LHCN-M2 (cell line): ENCODE data around the gene MCAT. TPM values are rescaled to one million over a fixed set of nuclear protein-coding genes. Genes with fewer than 3 reads are reported as not detected.
"Not testable (repeated sequence)": the region's sequence is repeated elsewhere in the genome, so short reads cannot be mapped to it uniquely, and the experiment has no call there.

ENCODE experiments used
- DNase-seq: peaks from one replicate; pipeline ENCODE4 v3.0.0-alpha.2; 2012; ENCODE audit warnings: low read depth
- total RNA-seq: library from RNA; depleted of rRNA; stranded (reverse); fragments of >200 nt; gene quantifications from 2 replicates; pipeline ENCODE4 v1.2.3, GENCODE V29; 2014

Gene MCAT
- total RNA-seq, 1 experiment from 2014 or later, result 21.1 TPM

- DNase-seq, result no peak
Observed at GRCh38 chr22:43153899-43154298, 10.7 kb upstream of the MCAT start.

- peak; percentile 60 for DNase-seq
Observed at GRCh38 chr22:43152357-43153071, 9.3 kb upstream of the MCAT start.

DNA sequence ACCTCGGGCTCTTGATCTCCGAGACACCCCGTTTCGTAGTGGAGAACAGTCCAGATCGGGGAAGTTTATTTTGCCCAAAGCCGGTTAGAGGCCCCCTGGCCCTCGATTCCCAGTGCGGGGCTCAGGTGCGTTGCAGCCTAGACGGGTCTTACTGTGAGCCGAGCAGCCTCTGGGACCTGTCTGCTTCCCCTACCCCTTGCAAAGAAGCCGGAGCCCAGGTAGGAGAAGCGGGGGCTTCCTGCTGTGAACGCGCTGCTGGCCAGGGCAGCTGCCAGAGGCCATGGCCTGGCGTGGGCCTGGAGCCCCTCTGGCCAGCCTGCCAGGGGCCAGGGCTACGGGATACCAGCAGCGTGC is 8.8 kb upstream of the MCAT start:
- no peak for DNase-seq

GRCh38 chr22:43151251-43152002 is 8.2 kb upstream of the MCAT start, which contains the start of gene TSPO:
TSS of gene TSPO (plus strand) at chr22:43151559. CDS start at chr22:43159239, 7,680 bp downstream.
- peak; percentile 58 for DNase-seq

GRCh38 chr22:43150731-43151206 is 7.6 kb upstream of the MCAT start:
- DNase-seq, result no peak

- peak; percentile 29 for DNase-seq
Observed at GRCh38 chr22:43148581-43148980, 5.4 kb upstream of the MCAT start.

DNA sequence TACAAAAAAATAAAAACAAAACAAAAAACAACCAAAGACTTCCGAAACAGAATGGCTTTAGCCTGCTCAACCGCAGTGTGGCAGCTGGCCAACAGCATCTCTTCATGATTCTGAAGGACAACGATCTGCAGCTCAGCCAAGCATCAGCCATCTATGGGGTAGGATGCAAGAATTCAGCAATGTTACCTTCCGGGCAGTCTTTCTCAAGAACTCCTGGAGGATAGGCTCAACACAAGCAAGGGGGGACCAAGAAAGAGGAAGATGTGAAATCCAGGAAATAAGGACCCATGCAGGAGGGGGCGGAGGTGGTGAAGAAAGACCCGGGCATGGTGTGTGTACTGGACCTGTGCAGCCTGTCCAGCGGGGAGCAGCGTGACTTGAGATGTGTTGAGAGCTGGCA is 4.6 kb upstream of the MCAT start:
- DNase-seq, result no peak

GRCh38 chr22:43146332-43146731 is 3.1 kb upstream of the MCAT start:
- not testable (repeated sequence) for DNase-seq

GRCh38 chr22:43145371-43145770 is 2.2 kb upstream of the MCAT start:
- DNase-seq, result not testable (repeated sequence)

DNA sequence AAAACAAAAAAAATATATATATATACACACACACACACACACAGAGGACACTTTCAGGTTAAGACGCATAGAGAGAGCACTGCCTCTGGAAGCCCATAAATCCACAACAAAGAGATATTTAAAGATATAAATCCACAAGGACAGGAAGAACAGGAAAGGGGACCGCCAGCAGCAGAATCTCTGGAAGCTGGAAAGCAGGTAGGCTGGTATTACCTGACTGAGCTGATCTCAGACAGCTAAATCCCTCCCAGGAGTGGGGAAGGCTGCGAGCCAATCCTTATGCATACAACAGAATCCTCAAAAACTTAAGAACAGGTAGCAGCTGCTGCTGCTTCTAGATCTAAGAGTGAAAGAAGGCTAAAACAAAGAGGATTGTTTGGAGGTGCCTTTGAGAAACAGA is 1.8 kb upstream of the MCAT start:
- DNase-seq, result no peak

DNA sequence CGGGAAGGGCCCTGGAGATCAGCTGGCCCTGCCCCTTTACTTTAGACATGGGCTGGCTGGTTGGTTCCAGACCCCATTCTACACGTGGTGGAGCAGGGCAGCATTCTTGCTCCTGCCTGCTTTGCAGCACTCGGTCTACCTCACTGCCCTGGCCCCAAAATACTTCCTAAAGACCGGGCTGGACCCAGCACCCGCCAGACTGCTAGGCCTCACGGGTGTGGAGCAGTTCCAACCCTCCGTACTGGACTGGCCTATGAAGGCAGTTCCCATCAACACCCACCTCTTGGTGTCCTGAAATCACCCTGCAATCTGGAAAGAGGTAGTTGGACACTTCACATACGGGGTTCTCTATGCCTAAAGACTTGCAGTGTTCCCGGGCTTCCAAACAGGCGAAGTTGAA is 6.4 kb downstream of the MCAT start:
- no peak for DNase-seq

DNA sequence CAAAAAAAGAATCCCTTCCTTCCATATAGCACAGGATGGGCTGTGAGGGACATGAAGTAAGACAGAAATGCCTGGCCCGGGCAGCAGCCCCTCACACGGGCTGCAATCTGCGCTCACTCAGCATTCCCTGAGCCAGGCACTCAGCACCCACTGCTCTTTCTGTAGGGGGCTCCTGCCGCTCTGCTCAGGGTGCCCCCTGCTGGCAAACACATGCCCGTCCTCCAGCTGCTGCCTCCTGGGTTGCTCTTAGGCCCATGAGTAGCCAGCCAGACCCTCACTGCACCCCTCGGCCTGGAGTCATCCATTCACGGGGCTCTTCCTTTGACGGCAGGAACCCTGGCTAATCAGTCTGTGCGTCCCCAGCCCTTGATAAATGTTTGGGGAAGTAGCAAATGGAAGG is 6.9 kb downstream of the MCAT start:
- no peak for DNase-seq

DNA sequence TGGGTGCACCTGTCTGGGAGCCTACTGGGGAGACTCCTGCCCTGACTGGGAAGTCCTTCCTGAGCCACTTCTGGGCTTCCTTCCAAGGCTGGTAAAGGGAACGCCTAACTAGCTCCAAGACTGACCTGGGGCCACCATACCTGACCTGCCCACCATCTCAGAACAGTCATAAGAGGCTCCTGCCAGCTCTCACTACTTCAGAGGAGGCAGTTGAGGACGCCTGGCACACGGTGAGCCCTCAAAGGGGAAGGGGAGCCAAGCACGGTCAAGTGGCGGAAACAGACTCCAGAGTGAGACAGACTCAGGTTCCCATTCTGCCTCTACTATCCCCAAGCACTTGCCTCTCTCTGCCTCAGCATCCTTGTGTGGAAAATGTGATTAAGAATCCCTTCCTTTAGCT is 7.6 kb downstream of the MCAT start:
- DNase-seq, result no peak

- no peak for DNase-seq
Observed at GRCh38 chr22:43134553-43134952, 8.6 kb downstream of the MCAT start.

- no peak for DNase-seq
Observed at GRCh38 chr22:43133401-43133800, 9.8 kb downstream of the MCAT start.

DNA sequence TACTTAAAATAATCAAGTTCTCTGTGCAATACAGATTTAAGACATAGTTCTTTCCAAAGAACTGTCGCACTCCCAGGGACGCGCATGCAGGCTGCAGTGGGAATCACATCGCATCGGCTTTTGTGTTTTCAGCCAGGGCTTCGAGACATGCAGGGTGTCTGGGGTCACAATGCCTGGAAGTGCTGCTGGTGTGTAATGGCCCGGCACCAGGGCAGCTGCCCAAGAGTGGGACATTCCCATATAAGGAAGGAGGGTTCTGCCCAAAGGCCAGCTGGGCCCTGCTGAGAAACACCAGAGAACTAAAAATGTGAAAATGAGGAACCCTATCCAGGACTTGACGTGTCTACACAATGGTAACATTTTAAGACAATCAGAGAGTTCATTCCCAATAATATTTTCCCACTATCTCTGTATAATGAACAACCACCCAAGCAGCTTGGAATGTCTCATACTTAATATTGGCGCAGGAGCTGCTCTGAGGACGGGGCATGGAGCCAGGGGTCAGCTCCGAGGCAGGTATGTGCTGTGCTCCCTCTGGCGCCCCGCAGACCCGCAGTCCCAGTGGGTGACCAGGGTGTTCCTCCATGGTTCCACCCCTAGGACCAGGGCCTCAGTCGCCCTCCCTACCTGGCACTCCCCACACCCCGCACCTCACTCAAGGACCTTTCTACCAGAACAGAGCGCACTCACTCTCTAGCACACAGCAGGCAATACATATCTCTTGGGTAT is 11.3 kb downstream of the MCAT start:
- DNase-seq, result no peak

DNA sequence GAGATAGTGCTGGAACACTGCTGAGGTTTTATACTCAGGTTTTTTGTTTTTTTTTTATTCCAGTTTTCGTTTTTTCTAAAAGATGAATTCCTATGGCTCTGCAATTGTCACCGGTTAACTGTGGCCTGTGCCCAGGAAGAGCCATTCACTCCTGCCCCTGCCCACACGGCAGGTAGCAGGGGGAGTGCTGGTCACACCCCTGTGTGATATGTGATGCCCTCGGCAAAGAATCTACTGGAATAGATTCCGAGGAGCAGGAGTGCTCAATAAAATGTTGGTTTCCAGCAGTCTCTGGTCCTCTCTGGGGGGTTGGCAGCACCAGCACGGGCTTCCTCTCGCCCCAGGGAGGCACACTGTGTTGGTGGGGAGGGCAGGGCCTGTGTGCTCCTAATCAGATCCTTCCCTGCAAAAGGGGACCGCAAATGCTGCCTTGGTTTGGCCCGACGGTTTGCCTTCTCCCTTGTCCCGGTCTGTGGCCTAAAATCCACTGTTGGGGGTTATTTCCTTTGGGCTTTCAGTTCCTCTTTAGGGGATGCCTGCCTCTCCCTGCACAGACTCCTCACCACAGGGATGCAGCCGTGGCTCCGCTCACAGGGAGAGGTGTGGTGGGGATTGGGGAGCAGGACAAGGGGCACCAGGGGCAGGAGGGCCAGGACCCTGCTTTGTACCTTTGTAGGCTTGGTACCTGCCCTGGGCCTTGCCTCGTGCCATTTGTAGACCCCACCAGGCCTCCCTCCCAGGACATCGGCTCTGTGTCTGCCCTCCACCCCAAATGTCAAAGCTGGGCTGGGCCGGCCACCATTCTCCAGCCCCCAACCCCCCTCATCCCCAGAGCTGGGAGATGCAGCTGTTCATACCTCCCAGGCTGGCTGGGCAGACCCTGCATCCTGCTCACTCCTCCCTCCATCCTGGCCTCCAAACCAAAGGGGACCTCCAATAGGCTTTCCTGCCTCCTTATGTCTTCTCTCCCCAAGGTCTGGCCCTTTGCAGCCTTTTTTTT is 13.5 kb downstream of the MCAT start:
- DNase-seq, result no peak

DNA sequence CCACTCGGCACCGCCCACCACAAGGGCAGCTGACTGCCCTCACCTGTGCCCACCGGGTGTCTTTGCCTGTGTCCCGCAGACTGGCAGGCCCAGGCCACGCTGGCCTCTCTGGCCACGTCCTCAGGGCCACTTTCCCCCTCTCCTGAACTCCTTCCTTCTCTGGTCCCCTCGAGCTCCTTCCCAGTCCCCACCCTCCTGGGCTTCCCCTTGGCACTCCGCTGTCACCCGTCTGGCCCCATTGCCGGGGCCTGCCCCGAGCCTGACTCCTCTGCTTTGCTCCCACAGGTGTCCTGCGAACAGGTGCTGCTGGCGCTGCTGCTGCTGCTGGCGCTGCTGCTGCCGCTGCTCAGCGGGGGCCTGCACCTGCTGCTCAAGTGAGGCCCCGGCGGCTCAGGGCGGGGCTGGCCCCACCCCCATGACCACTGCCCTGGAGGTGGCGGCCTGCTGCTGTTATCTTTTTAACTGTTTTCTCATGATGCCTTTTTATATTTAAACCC is 14.2 kb downstream of the MCAT start:
- no peak for DNase-seq

GRCh38 chr22:43128116-43128515 is 15.1 kb downstream of the MCAT start:
- no peak for DNase-seq

DNA sequence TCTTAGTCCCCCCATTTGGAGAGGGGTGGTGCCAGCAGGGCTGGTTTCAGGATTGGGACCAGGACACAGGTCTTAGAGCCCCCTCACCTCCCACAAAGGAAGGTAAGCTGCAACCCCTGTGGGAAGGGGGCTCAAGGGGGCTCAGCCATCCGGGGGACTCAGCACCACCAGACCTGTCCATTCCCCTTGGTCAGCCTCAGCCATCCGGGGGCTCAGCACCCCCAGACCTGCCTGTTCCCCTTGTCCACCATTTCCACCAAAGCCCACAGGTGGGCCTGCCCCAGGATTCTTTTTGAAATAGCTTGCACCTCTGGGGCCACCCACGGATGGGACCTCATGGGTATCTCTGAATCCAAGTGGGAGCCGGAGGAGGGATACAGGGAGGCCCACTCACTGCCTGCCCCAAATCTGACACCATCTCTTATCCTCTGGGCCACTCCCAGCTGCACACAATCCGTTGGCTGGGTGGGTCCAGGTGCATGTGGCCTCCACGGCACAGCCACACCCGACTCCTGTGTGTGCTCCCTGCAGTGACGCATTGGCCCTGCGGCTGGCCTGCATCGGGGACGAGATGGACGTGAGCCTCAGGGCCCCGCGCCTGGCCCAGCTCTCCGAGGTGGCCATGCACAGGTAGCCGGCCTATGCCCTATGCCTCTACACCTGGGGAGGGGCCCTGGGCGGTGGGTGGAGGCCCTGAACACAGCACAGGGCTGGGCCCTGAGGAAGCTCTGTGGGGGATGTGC is 15.9 kb downstream of the MCAT start:
- DNase-seq, result no peak
